Stimulated activated CD8-positive, alpha-beta memory T cell treated with anti-CD3 and anti-CD28 coated beads, Interleukin-7, amount 100 ng/mL, for 48 hours (primary cell): ENCODE results near the gene CLEC18A.
"Not testable (repeated sequence)": the region's sequence is repeated elsewhere in the genome, so short reads cannot be mapped to it uniquely, and the experiment has no call there.

ENCODE experiments used
- DNase-seq, 2 donors: peaks; one replicate each; pipeline ENCODE4 v3.0.0-alpha.2; 2020; ENCODE audit warnings: low read depth in 1 of 2; ENCODE audit errors: extremely low read depth in 1 of 2

CLEC18A gene

GRCh38 chr16:69951017-69951671 is at the start of gene CLEC18A:
Gene CLEC18A, plus strand, starts transcription at chr16:69951334. Its CDS starts 33 bp downstream, at chr16:69951367.
- DNase-seq: not testable (repeated sequence)

DNA sequence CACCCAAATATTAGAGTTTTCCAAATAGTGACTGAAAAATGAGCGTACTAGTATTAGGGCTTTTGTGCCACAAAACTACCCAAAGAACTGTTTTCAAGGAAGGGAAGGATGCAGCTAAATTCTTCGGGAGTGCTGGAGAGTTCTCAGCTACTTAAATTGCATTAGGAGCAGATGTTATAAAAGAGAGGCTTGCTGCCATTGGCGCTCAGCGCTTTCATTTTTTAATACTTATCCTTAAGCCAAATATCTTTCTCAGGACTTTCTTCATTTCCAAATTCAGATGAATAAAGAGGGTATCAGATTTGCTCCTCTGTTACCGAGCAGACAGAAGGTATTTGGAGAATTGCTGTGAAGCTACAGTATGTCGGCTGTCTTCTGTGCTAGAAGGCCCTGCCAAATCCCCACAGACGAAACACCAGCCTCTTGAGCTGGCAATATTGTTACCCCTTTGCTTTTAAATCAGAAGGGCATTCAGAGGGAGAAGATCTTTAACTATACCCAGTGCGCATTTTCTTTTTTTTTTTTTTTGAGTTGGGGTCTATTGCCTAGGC is 47.2 kb upstream of the CLEC18A start:
- no peak for DNase-seq

- DNase-seq: no peak
Measured at GRCh38 chr16:69904495-69905170, 46.5 kb upstream of the CLEC18A start.

- DNase-seq: no peak
Measured at GRCh38 chr16:69905171-69905555, 46.0 kb upstream of the CLEC18A start.

DNA sequence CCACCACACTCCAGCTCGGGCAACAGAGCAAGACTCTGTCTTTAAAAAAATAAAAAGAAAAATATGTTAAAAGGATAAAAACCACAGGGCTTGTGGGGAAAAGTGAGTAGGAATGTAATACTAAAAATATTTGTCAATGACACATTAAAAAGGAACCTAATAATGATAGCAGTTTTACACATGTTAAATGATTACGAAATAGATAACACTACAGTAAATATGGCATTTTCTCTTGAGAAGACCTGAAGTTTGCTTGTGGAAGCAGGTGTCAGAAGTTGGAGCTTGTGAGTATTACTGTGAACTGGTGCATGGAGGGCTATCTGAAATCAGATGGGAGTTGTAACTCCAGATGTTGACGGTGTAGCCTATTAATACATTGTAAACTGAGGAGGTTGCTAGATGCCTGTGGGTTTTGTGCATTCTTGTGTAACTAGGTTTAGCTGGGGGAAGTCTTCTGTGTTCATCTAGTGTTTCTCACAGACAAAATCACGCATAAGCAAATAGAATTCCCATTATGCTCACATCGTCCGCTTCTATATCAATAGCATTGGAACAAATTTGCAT is 44.2 kb upstream of the CLEC18A start:
- DNase-seq: no peak

DNA sequence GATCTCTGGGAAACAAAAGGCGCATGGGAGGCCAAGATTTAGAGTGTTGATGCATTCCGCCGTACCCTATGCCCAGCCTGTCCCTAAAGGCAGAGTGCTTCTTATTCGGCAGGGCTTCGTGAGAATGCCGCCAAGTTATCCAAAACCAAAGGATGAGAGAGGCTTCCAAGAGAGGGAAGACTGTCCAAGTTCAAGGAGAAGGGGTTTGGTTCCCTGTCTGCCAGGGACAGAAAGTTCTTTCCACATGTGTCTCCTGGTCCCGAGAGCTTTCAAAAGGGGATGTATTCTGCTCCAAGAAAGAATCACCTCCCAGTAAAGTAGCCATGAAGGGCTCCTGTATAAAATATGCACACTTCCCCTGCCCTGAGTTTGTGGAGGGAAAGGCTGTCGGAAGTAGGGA is 42.1 kb upstream of the CLEC18A start:
- no peak for DNase-seq

DNA sequence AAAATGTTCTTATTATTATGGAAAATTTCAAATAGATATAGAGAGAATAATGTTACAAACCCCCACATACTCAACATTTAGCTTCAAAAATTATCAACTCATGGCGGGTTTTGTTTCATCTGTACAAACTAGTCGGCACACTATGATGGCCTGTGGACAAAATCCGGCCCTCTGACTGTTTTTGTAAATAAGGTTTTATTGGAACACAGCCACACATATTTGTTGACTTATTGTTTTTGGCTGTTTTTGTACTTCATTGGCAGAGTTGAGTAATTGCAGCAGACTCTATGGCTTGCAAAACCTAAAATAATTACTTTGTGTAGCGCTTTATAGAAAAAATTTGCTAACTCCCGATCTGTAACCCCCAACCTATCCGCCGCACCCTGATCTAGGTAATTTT is 41.4 kb upstream of the CLEC18A start:
- no peak for DNase-seq

GRCh38 chr16:69910964-69911363 is 40.2 kb upstream of the CLEC18A start:
- DNase-seq: no peak

GRCh38 chr16:69916462-69916861 is 34.7 kb upstream of the CLEC18A start:
- DNase-seq: no peak

DNA sequence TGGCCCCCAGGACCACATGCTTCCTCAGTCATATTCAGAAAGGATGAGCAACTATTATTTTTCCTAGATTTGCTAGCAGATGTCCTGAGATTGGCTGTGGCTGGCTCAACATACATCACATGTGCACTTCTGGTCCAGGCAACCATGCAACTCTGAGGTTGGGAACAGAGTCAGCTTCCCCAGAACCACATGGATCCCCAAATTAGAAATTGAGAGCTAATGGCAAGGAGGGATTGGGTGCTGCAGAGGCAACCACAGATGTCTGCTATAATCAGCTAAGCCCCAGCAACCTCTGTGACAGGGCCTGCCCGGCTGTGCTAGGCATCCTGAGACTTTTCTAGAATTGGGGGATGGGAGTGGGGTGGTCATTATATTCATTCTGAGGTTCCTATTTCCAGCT is 33.8 kb upstream of the CLEC18A start:
- DNase-seq: no peak

GRCh38 chr16:69917739-69918138 is 33.4 kb upstream of the CLEC18A start:
- DNase-seq: no peak

DNA sequence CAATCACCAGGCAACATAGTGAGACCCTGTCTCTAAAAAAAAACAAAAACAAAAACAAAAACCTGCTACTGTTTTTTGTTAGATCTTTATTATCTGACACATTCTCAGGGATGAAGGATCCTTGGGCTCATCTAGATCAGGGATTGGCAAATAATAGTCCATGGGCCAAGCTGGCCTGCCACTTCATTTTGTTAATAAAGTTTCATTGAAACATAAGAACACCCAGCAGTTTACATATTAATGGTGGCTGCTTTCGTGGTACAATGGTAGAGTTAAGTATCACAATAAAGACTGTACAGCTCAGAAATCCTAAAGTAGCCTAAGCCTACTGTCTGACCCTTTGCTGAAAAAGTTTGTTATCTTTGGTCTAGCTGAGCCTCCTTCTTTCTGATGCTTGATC is 32.9 kb upstream of the CLEC18A start:
- no peak for DNase-seq

DNA sequence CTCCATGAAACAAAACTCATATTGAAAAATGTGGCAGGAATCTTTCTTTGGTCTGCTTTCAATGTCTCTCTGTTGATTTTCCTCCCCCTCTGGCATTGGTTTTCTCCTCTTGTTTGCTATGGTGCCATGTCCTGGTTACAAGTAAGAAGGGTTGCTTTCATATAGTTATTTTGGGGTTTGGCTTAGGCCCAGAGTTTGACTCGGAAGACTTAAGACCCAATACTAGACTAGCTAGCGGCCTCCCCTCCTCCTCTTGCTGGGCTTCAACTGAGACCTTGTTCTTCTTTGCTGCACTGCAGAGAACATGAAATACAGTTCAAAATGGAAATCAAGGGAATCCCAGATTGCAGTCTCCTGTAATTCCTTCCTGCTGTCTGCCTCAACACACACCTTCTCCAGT is 30.0 kb upstream of the CLEC18A start:
- DNase-seq: no peak

GRCh38 chr16:69922200-69922599 is 28.9 kb upstream of the CLEC18A start:
- DNase-seq: no peak

- no peak for DNase-seq
Measured at GRCh38 chr16:69924041-69924775, 26.9 kb upstream of the CLEC18A start.

DNA sequence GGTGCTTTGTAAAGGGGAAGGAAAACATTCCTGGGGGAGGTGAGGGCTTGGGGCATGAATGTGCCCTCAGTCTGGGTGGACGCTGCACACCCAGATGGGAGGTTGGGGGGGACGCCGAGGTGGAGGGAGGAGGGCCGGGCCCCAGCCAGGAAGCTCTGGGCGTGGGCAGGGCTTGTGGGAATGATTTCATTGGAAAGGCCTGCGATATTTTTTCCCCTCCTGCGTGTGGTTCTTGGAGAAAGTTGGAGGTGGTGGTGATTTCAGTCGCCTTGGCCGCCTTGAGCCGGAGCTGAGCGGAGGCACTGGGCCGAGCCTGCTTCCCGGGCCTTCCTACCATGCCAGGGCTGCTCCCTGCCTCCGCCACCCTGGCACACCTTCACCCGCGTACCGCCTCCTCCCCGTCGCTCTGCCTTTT is 26.4 kb upstream of the CLEC18A start:
- no peak for DNase-seq

- no peak for DNase-seq
Measured at GRCh38 chr16:69925311-69925710, 25.8 kb upstream of the CLEC18A start.

DNA sequence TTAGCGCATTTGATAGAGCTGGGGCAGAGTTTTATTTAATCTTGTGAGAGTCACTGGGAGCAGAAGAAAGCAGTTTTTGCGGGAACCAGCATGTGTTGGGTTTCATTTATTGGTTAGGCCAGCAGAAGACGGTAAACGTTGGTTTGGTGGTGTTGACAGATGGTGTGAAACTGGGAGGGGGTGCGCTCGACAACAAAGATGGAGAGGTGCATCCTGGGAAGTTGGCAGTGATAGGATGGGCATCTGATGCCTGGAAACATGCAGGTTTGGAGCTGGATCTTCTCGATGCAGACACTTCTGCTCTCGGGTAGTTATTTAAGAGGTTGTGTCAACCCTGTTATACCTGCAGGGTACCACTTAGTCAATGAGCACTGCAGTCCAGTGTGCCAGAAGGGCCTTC is 24.9 kb upstream of the CLEC18A start:
- DNase-seq: no peak

DNA sequence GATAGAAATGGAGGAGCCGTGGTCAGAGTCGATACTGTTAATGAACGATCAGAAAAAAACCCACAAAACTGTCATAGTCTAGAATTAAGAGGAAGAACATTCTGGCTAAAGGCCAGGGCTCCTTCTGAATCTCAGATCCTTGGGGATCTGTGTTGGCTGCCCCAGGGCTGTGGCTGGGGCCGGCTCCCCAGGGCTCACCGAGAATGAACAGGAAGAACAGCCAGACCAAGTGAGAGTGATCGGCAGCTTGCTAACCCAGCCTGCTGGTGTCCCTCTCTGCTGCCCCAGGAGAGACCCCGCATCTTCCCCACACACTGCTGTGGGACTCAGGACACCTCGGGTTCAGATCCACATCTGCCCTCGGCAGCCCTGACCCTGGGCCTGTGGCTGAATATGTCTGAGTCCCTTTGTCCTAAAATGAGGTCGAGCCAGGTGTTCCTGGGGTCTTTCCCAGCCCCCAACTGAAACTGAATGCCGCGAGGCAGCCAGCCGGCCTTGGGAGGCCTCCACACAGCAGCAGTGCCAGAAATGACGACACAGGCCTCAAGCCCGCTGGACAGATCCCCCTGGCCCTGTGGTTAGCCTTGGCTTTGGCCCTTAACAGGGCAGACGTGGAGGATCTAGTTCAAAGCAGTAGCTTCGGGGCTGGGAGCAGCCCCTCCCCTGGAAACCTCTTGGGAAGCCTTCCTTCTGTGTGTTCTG is 23.9 kb upstream of the CLEC18A start:
- no peak for DNase-seq

DNA sequence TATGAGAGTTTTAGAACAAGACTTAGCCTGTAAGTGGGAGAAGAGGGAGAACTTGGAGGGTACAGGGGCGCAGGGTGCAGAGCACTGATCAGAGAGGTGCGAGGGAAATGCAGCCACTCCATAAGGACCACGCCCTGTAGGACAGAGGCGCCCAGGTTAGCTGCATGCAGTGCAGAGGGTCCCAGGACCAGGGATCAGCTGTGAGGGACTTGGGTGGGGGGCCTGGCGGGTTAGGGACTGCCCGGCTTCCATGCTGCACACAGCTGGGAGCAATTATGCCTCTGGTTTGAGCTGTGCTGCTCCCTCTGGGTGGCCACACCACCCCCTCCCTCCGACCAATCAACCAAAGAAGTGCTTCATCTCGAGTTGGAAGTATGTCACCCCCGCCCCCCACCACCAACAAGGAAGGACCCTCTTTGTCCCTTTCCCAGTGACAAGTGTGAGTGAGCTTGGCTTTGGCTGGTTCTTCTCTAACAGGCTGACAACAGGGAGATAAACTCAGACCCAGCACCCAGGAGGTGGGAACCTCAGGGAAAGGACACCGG is 22.2 kb upstream of the CLEC18A start:
- no peak for DNase-seq

DNA sequence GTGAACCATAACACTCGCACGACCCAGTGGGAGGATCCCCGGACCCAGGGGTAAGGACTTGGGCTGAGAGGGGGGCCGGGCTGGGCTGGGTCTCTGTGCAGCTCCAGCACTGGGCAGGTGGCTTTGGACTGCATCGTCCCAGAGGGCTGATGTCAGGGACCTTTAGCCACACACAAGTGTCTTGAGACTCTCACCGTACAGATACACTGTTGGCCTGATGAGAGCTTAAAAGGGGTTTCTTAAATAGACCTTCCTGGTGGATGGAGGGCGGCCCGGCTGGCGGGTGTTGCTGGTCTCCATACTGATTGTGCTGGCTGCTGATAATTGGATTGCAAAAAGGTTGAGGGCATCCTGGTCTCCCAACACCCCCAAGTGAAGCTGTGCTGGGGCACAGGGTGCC is 21.7 kb upstream of the CLEC18A start:
- no peak for DNase-seq
